ENCODE measurements around the gene DIP2C. TPM values are rescaled to one million over a fixed set of nuclear protein-coding genes. Genes with fewer than 3 reads are reported as not detected.
"Not testable (repeated sequence)": the region's sequence is repeated elsewhere in the genome, so short reads cannot be mapped to it uniquely, and the experiment has no call there.

Gene DIP2C
- polyA plus RNA-seq, 3 donors = 0.11 TPM; not detected in 2

- H3K27ac ChIP-seq (ENCODE audit: low read depth in 1 of 2, low read length in 2 of 2); H2AFZ ChIP-seq (ENCODE audit: insufficient read depth, low read depth, low read length, poor library complexity, severe bottlenecking); H3K27ac Mint-ChIP-seq; H3K27me3 ChIP-seq (ENCODE audit: control insufficient read depth in 2 of 2, insufficient read depth in 2 of 2, low read length in 2 of 2); H3K4me3 ChIP-seq (replicated peaks in 1 of 3; ENCODE audit: low read depth in 2 of 3, low read length in 3 of 3); H3K79me2 ChIP-seq (ENCODE audit: insufficient read depth, low read length); H4K20me1 ChIP-seq (ENCODE audit: insufficient read depth, low read length); intact Hi-C loops (cut with micrococcal nuclease); H3K36me3 Mint-ChIP-seq; H3K4me1 Mint-ChIP-seq; H3K9ac ChIP-seq (ENCODE audit: insufficient read depth, low read length, poor library complexity, severe bottlenecking); H3K36me3 ChIP-seq (replicated peaks in 1 of 2; ENCODE audit: control insufficient read depth in 1 of 2, insufficient read depth in 2 of 2, low read length in 2 of 2); H3K4me1 ChIP-seq (ENCODE audit: control insufficient read depth in 1 of 2, insufficient read depth in 2 of 2, low read length in 2 of 2); H3K4me3 Mint-ChIP-seq; H3K4me2 ChIP-seq (replicated peaks; ENCODE audit: extremely low read depth, low read length, poor library complexity, severe bottlenecking); H3K27me3 Mint-ChIP-seq (ENCODE audit: low read depth in 3 of 3); DNase-seq: not testable (repeated sequence)
- peaks cover 0 to 21% of the 10 kb centered on the region in 2 donors for H3K9me3 ChIP-seq (replicated peaks in 1 of 2; ENCODE audit: control insufficient read depth in 1 of 2, insufficient read depth in 1 of 2, low read length in 2 of 2)
- 72% methylated on average over 7 of the region's 33 CpGs for WGBS (ENCODE audit: insufficient coverage)
- peaks cover 17 to 24% (median 21%) of the 10 kb centered on the region in 7 donors for H3K9me3 Mint-ChIP-seq
These were observed 342.3 kb downstream of the DIP2C start for GRCh38 chr10:347190-347589.

- H3K4me1 ChIP-seq (ENCODE audit: control insufficient read depth in 1 of 2, insufficient read depth in 2 of 2, low read length in 2 of 2) = no peaks in the 10 kb centered on the region
- Mint-ChIP-seq H3K27me3 (ENCODE audit: low read depth in 3 of 3) (peaks cover 0 to 2% (median 2%) of the 10 kb centered on the region in 3 donors), H3K27ac (no peak overlapping the region), H3K36me3 (no peaks in the 10 kb centered on the region), H3K4me1 (no peaks in the 10 kb centered on the region), H3K9me3 (peaks cover 17 to 24% (median 20%) of the 10 kb centered on the region in 7 donors), H3K4me3 (no peak overlapping the region)
- no peak overlapping the region for H3K4me3 ChIP-seq (replicated peaks in 1 of 3; ENCODE audit: low read depth in 2 of 3, low read length in 3 of 3)
- no peaks in the 10 kb centered on the region for H3K79me2 ChIP-seq (ENCODE audit: insufficient read depth, low read length)
- no peaks in the 10 kb centered on the region for H3K36me3 ChIP-seq (replicated peaks in 1 of 2; ENCODE audit: control insufficient read depth in 1 of 2, insufficient read depth in 2 of 2, low read length in 2 of 2)
- no peaks in the 10 kb centered on the region for H3K27me3 ChIP-seq (ENCODE audit: control insufficient read depth in 2 of 2, insufficient read depth in 2 of 2, low read length in 2 of 2)
- H3K27ac ChIP-seq (ENCODE audit: low read depth in 1 of 2, low read length in 2 of 2) = no peak overlapping the region
- no peak for DNase-seq
- no peak overlapping the region for H3K9ac ChIP-seq (ENCODE audit: insufficient read depth, low read length, poor library complexity, severe bottlenecking)
- 94% methylated on average over 21 of the region's 27 CpGs for WGBS (ENCODE audit: insufficient coverage)
- intact Hi-C loops (cut with micrococcal nuclease) = no loop called here
- H3K4me2 ChIP-seq (replicated peaks; ENCODE audit: extremely low read depth, low read length, poor library complexity, severe bottlenecking) = no peak overlapping the region
- no peak for TF ChIP-seq CTCF (IDR thresholded peaks at IDR 0.05)
- H3K9me3 ChIP-seq (replicated peaks in 1 of 2; ENCODE audit: control insufficient read depth in 1 of 2, insufficient read depth in 1 of 2, low read length in 2 of 2) = peaks cover 0 to 21% of the 10 kb centered on the region in 2 donors
- H4K20me1 ChIP-seq (ENCODE audit: insufficient read depth, low read length) = no peaks in the 10 kb centered on the region
- H2AFZ ChIP-seq (ENCODE audit: insufficient read depth, low read depth, low read length, poor library complexity, severe bottlenecking) = no peak overlapping the region
These were observed 344.8 kb downstream of the DIP2C start for GRCh38 chr10:344582-345200.

Data from CD14-positive monocyte (primary cell).